GM18870 (cell line): Measurements from ENCODE around the gene IL21.
A peak's percentile ranks its signal among the peaks of the same experiment; 100 is the strongest.
"Not testable (repeated sequence)": the region's sequence is repeated elsewhere in the genome, so short reads cannot be mapped to it uniquely, and the experiment has no call there.

Experiments used
- ATAC-seq: cut with Tn5 transposase; IDR thresholded peaks from one replicate; pipeline ENCODE4 v1.9.1; 2021; ENCODE audit warnings: moderate library complexity; ENCODE audit not compliant: unreplicated experiment

The IL21 gene

DNA sequence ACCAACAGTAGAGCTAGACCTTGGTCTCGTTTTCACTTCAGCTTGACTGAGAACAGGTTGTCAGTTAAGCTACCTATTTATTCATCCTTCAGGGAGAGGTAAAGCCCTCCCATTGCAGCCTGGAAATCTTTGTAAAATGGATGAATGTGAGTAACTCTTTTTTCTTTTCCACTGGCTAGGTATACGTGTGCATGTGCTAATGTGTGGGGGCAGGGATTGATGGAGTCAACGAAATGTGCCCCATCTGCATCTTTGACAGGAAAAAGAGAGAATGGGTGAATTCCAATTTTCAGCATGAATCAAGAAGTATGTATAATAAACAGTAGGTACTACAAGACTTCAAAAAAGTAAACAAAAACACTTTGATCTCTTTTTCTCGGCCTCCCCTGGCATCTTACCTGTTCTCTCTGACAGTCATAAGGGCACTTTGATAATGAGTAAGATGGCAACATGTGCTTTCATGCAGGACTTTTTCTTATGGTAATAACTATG lies at the start of gene IL21:
Gene IL21 (minus strand): TSS at position 51 of the 492 bp plus-strand sequence. CDS start 55 bp downstream, outside the sequence.
- ATAC-seq = no peak

DNA sequence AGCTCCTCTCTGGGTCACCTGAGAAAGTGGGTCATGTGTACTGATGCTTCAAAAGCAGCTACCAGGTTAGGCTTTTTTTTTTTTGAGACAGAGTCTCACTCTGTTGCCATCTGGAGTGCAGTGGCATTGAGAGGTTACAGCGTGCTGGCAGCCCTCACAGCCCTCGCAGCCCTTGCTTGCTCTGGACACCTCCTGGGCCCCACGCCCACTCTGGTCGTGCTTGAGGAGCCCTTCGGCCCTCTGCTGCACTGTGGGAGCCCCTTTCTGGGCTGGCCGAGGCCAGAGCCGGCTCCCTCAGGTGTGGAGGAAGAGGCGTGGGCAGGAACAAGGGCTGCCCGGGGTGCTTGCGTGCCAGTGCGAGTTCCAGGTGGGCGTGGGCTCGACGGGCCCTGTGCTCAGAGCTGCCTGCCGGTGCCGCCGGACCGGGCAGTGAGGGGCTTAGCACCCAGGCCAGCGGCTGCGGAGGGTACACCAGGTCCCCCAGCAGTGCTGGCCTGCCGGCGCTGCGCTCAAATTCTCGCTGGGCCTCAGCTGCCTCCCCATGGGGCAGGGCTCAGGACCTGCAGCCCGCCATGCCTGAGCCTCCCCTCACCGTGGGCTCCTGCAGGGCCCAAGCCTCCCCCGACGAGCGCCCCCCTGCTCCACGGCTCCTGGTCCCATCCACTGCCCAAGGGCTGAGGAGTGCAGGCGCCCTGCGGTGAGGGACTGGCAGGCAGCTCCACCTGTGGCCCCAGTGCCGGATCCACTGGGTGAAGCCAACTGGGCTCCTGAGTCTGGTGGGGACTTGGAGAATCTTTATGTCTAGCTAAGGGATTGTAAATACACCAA lies 49.3 kb upstream of the IL21 start:
- ATAC-seq = no peak

DNA sequence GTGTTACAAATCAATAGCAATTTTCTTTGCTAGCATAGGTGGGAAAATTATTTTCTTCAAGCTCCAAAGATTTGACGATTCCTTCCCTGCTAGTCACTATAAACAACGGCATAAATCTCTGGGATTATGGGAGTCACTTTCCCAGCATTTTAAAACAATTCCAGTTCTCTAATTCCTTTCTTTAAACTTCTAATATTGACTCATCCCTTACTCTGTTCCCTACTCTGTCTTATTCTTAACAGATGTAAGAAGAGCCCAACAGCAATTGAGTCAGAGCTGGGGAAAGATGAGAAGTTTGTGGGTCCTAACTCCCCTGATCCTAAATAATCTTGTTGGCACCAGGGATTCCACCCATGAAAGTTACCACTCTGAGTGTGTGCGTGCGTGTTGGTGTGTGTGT lies 47.4 kb upstream of the IL21 start:
- no peak for ATAC-seq

DNA sequence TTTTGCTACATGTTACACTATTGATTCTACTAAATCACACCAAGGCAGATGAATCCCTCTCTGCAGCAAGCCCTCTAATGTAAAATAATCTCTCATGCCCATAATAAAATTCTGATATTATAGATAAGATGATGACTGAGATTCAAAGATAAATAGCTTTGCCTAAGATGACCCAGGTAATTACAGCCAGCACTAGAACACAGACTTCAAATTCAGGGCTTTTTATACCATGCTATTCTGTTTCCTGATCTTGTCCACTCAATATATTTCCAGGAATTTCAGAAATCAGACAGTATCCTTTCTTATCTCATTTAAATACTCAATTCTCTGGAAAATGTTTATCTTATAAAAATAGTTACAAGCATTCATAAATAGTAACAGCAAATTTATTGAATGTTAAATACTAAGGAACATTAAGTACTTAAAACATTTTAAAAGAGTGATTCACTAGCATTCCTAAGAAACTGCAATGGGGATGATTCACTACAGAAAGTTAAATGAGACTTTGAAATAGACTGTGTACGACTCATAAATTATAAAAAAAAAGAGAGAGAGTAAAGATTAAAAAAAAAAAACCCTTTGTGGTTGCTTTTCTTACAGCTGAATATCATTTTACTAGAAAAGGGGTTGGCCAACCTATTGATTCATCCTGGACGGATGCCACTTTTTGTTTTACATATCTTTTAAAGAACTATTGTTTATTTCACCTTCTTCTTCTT lies 45.8 kb upstream of the IL21 start:
- no peak for ATAC-seq

DNA sequence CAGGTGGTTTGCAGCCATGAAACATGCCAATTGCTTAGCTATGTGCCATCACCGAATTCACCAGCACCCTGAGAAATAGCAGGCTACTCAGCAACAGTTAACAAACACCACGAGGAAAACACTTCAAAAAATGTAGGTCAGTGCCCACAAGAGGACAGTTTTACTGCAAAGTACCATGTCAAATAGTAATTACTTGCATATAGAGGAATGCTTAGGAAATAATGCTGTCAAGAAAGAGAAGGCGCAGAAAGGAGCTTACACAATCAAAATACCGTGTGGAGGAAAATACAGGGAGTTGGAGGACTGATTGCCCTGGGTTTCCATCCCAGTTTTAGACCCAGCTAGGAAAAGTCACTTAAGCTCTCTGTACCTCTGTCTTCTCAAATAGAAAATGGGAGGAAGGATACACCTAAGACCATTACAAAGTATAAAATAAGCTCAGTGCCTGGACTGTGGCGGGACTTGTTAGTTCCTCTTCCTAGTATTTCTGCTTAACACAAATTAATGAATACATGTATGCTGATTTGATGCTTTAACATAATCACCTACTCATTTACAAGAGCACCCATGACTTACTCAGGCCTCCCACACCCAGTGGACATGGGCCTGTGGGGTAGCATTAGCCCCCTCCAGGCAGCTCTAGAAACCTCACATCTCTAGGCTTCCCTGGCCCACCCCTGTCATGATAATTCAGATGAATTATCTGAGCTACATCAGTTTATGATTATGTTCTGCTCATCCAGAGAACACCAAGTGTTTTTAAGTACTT lies 44.5 kb upstream of the IL21 start:
- no peak for ATAC-seq

DNA sequence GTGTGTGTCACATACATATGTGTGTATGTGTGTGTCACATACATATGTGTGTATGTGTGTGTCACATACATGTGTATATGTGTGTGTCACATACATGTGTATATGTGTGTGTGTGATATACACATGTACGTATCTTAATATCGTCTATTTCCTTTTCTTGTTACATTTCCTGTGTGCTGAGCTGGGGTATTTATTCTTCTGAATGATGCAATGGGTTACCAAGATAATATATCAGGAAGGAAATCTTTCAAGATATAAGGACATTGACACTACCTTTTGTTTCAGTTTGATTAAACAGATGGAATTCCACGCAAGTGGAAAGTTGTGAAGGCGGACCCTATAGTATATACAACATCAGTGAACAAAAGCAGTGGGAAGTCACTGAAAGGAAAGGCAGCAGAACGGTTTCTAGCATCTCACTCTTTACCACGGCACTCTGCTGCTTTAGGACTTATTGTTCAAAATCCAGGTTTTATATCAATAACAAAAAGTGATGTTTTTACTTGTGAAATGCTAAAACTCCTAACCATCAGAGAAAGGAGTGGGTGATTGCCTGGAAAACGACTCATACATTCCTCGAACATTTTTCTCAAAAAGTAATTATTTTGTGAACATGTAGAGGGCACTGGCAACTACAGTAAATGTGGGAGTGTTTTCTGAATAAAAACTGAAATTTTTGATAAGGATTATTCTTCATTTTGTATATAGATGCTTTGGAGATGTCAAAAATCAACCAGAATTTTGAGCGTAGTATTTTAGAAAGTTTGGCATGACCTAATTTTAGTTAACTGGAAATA lies 43.1 kb upstream of the IL21 start:
- no peak for ATAC-seq

DNA sequence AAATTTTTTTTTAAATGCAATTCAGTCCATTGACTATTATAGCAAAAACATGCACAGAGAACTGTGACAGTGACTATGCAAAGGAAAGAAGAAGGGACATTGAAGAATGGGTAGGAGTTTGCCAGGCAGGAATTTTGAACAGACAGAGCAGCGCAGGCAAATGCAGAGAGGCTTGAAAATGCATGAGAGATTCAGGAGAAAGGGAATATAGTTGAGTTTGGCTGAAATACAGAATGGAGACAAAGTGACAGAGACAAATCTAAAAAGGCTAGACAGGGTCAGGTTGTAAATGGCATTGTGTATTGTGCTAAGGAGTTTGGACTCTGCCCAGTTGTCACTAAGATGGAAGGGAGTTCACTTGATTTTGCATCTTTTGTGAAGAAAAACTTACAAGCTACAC lies 42.4 kb upstream of the IL21 start:
- ATAC-seq = no peak

DNA sequence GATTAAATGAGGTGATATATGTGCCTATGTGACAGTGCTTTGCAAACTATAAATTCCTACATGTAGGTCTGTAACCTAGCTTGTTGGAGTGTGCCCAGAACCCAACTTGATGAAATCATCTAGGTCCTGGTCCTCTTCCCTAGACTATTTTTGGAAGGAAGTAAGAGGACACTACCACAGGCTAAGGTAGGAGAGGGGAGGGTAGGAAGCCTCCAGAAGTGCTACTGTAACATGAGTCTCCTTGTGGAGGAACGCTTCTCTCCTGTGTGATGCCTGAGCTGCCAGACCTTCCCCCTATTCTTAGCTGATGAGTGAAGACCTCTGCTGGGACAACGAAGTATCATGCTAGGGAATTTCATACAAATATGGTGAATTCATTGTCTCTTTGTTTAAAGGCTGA lies 41.8 kb upstream of the IL21 start:
- no peak for ATAC-seq

DNA sequence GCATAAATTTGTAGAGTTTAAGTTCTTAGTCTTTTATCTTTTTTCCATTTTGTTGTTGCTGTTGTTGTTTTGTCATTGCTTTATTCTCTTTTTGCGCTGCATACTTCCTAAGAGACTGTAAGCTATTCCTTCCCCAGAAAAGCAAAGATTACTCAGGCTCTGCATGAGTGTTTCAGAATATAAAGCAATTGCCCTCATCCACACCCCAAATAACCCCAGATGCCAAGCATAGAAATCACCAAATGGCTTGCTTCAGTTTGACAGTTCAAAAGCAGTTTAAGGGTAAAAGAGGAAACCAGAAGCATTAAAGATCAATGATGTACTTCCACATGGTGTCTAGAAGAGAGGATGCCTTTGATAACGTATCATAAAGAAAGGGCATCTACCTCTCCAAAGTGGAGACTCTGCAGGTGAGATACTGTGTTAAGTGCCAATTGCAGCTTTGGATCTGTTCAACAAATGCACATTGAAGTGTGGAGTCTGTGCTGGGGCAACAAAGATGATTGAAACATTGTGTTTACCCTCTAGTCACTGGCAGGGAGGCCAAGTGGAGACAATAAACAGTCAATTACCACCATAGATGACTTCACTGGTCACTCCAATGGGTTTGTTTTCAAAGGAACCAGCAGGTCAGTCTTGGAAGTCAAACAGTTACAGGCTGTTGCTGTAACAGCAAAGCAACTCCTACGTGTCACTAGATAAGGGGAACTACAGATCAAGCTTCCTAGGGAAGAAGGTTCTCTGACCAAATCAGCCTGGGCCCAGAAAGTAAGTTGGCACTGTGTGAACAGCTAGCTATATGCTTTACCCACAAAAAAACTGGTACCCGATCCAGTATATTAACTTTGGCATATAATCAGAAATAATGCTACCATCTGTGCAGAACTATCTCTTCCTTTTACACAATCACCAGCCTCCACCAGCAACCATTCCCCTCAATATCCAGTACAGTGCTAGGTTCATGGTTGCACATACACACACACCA lies 40.6 kb upstream of the IL21 start:
- ATAC-seq = no peak

DNA sequence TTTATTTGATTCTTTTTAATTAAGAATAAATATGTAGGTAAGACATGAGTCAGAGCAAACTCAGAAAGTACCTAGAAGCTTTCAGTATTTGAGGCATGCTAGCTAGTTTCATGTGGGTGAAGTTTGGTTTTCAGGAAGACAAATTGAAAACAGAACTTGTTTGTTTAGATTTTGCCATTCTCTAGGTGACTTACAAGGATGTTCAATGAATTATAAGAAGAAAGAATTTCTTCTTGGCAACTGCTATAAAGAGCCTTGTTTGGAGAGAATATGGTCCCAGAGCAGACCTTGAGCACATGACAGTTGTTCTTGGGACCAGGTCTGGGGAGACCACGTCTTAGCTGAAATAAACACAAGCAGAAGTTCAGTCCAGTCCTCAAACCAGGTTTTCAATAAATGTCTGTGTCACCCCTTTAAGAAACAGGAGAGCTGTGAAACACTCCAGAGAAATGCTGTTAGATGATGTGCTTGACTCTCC lies 38.0 kb upstream of the IL21 start:
- ATAC-seq = peak; percentile 98

DNA sequence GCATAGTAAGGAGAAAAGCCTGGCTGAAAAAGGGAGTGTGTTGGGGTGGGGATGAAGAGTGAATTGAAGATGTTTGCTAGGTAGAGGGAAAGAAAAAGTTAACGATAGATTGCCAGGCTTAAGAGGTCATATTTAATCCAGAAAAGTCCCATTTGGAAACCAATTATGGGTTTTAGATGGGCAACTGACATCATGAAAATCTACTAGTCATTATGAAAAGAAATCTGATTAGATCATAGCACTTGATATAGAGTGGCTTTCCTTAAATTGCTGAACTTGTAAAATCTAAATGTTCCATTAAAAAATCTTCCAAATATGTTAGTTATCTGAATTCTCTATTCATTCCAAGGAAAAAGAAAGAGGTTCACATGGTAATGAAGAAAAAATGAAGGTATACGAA lies 37.5 kb upstream of the IL21 start:
- ATAC-seq = no peak

DNA sequence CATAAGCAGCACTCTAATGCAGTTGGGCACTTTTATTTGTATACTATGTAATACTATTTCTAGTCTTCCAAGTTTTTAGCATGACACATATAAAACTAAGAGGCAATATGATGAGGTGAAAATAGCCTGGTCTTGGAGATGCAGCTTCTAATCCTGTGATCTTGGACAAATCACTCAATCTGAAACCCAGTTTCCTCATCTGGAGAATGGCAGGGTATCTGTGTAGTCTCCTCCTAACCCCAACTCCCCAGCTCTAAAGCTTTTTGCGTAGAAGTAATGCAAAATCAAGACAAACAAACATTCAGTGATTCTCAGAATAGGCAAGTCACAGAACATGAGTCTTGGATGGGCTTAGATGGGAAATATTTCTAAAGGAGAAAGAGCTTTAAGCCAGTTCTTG lies 36.7 kb upstream of the IL21 start:
- no peak for ATAC-seq

DNA sequence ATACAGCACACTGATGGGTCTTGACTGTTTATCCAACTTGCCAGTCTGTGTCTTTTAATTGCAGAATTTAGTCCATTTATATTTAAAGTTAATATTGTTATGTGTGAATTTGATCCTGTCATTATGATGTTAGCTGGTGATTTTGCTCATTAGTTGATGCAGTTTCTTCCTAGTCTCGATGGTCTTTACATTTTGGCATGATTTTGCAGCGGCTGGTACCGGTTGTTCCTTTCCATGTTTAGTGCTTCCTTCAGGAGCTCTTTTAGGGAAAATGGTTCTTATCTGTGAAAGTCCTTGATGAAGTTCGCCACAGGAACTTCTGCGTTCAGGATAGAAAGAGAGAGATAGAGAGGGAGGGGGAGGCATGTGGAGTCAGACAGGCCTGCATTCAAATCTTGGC lies 35.7 kb upstream of the IL21 start:
- ATAC-seq = not testable (repeated sequence)

DNA sequence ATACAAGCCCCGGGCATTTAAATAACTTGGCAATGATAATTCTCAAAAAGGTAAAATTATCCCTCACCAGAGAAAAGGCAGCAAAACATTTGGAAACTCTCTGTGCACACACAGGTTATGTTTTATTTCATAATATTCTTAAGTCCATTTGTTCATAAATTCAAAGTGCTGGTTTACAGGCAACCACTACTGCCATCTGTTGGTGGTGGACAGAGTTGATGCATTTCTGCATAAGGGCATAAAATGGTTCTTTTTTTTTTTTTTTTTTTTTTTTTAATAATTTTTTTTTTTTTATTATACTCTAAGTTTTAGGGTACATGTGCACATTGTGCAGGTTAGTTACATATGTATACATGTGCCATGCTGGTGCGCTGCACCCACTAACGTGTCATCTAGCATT lies 31.5 kb upstream of the IL21 start:
- ATAC-seq = no peak

DNA sequence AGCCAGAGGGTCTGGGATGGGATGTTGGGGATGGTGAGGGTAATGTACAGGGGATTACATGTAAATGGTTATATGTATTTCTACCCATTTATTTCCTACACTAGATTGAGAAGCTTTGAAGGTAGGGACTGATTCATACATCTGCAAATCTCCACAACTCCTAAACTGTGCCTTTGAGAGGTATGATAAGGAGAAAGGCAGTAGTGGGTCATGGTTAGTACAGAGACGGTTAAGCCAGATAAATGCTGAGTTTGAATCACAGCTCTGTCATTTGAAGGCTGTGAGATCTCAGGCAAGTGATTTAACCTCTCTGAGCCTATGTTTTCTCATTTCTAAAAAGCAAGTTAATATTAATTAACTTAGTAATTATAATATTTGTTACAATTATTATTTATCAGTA lies 29.3 kb upstream of the IL21 start:
- no peak for ATAC-seq

DNA sequence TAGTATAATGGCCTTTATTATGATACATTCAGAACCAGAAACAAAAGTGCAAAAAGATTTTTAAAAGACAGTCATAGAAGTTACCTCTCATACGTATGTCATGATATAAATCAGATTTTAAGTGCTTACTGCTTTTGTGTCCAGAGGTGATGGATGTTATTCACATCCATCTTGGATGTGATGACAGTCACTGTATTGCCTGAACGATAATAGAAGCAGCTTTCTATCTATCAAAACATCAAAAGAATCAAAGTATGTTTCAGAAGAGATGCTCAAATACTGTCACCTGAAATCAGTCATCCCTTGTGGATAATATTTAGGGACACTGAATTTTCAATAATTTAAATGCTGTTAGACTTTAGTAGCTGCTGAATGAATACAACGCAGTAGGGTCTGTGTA lies 26.8 kb upstream of the IL21 start:
- no peak for ATAC-seq

DNA sequence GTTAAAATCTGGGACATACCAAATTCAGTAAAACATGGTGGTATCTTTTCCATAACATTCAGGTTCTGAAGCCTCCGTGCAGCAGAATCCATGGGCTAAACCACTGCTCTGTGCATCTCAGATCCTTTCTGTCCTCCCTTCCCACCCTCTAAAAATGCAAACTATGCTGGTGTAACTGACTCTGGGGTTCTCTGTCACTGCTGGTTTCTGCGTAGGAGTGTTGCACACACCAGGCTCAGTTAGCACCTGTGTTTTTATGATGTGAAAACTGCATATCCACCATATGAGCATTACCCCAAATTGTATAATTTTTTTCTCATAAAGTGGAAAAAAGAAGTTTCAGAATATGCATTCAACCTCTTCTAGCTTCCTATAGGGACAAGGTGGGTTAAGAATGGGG lies 22.4 kb upstream of the IL21 start:
- no peak for ATAC-seq

DNA sequence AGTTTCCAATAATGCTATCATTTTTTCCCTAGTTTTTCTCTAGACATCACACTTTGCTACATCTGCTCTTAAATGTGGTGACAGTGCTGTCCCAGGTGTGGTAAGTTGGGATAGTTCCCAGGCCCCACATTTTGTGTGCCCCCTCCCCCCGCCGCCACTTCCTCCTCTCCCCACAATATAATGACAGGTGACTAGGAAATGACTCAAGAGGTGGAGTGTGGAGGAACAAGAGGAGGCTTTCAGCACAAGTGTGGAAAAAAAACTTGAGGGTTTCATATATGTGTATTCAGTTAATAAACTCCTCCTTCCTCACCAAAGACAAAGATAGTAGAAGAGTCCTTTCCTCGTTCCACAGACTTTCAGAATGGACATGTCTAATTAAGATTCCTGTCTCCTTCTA lies 18.3 kb upstream of the IL21 start:
- no peak for ATAC-seq

DNA sequence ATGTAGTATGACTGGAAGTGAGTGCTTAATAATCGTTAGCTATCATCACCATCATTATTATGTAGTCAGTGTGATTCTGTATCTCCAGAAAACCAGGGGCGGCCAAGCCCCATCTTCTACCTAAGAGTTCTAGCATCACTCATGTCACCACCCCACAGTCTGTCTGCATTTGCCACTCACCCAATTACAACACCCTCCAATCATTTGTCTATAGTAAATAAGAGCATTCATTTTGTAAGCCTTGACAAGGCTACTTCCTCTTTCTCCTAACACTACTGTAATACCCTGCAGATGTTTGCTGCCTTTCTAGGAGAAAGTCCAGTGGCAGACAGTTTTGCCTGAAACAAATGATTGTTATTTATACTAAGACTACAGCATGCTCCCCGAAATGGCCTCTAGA lies 15.8 kb upstream of the IL21 start:
- ATAC-seq = peak; percentile 54
